Uterus (tissue), 2 donors: Measurements from ENCODE around the gene APOM.

ENCODE experiments used
- CTCF ChIP-seq, 4 experiments: fragments of 200-600 bp in 2 of 4; fragments of 450-650 bp in 2 of 4; sonication (generic) in 2 of 4; IDR thresholded peaks; one replicate each; pipeline ENCODE4 v1.5.1; 2016 to 2019; ENCODE audit warnings: antibody characterized with exemption in 4 of 4, mild to moderate bottlenecking in 2 of 4, moderate library complexity in 1 of 4
- POLR2A ChIP-seq, 2 donors: fragments of 450-650 bp; IDR thresholded peaks; one replicate each; pipeline ENCODE4 v1.6.1; 2016; ENCODE audit warnings: antibody characterized with exemption in 2 of 2, mild to moderate bottlenecking in 1 of 2, moderate library complexity in 1 of 2

DNA sequence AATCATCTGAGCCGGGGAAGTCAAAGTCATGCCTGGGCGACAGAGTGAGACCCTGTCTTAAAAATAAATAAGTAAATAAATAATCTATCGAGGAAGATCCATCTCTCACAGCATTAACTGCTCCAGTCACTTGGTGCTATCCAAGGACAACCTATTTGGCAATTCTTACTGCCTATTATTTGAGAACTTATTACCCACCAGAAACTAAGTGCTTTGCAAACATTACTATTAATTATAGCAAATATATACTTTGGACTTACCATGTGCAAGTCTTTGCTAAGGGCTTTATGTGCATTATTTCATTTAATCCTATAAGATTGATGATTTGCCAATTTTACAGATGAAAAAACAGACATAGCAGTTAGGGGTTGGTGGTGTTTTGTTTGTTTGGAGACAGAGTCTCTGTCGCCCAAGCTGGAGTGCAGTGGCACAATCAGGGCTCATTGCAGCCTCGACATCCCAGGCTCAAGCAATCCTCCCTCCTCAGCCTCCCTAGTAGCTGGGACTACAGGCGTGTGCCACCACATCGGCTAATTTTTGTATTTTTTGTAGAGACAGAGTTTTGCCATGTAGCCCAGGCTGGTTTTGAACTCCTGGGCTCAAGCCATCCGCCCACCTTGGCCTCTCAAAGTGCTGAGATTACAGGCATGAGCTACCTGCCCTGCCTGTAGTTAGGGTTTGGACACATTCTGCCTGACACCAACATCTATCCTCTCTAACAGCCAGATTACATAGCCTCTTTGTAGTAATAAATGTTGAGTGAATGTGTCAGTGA is 933 bp upstream of the APOM start:
- no peak for TF ChIP-seq CTCF (IDR thresholded peaks at IDR 0.05)
- TF ChIP-seq POLR2A (IDR thresholded peaks at IDR 0.05) = no peak
